Activated CD8-positive, alpha-beta memory T cell treated with anti-CD3 and anti-CD28 coated beads for 48 hours (primary cell): ENCODE measurements around the gene OR2AE1.

Source experiments
- DNase-seq, 3 experiments: peaks; one replicate each; pipeline ENCODE4 v3.0.0-alpha.2; 2020; ENCODE audit warnings: low read depth in 2 of 3, low spot score in 2 of 3

Gene OR2AE1

DNA sequence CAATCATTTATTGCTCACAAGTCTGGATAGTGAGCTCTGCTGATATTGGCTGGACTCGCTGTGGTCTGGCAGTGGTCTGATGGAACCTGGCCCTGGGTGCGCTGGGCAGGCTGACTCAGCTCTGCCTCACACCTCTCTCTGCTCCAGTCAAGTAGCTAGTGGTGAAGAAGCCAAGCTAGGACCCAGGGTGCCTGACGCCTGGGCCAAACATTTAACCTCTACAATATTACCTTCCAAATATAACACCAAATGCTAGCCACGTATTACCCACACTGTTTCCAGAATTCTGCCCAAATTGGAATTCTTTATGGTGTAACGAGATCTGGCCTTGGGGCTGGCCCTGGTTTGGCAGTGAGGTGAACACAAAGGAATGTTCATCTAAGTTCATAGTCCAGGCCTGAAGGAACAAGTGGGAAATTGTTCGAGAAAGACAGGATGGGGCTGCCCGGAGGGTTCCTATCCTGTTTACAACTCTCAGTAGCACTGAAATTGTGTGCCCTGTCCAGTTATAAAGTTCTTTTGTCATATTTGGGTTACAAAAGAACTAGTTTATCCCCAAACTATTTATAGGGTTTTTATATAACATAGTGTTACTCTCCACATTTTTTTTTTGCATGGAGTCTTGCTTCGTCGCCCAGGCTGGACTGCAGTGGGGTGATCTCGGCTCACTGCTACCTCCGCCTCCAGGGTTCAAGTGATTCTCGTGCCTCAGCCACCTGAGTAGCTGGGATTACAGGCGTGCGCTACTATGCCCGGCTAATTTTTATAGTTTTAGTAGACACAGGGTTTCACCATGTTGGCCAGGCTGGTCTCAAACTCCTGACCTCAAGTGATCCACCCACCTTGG lies 16.3 kb downstream of the OR2AE1 start:
- no peak for DNase-seq

GRCh38 chr7:99855236-99855635 lies 21.6 kb downstream of the OR2AE1 start:
- DNase-seq: no peak

DNA sequence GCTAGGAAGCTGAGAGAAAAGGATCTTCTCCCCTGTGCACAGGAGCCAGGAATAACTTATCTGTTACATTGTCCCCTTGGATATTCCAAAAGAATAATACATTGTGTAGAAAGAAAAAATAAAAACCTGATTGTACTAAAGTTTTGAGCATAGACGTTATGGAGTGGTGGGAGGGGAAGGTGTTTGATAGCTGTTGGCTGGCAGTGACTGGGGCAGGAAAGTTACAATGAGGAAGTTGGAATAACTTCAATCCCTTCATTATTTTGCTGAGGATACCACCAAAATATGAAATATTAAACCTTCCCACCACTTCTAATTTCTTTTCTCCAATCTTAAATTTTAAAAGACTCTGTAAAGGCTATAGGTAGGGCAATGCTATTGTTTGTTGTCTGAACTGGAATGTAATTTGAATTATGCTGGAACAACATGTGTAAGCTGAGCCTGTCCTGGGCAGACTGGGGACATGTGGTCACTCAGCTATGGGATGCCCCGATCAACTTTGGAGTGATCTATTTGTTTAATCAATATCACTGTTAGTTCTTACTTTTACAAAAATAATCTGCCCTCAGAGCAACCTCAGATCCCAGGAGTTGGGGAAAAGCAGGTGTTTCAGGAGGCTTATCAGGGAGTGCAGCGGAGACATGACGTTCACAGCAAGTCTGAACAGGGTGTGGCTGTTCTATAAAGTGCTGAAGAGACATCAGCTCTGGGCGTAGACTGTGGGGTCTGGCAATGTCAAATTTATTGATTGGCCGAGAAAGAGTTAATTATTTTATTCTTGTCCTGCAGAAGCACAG lies 28.2 kb downstream of the OR2AE1 start:
- DNase-seq: no peak

DNA sequence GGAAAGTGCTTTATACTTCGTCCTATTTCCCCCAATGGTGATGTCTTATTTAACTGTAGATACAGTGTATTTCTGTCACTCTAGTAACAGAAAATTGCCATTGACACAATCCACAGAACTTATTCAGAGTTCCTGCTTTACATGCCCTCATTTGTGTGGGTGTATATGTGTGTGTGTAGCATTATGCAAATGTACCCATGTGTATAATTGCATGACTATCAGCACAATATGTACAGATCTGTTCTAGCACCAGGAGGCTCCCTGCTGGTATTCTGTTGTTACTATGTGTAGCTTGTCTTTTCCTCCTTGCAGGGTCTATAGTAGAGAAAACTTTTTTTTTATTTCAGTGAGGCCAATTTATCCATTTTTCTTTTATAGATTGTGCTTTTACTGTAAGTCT lies 32.5 kb downstream of the OR2AE1 start:
- no peak for DNase-seq

GRCh38 chr7:99843808-99844207 lies 33.0 kb downstream of the OR2AE1 start:
- DNase-seq: no peak

- no peak for DNase-seq
These were observed 33.9 kb downstream of the OR2AE1 start for GRCh38 chr7:99842926-99843325.

DNA sequence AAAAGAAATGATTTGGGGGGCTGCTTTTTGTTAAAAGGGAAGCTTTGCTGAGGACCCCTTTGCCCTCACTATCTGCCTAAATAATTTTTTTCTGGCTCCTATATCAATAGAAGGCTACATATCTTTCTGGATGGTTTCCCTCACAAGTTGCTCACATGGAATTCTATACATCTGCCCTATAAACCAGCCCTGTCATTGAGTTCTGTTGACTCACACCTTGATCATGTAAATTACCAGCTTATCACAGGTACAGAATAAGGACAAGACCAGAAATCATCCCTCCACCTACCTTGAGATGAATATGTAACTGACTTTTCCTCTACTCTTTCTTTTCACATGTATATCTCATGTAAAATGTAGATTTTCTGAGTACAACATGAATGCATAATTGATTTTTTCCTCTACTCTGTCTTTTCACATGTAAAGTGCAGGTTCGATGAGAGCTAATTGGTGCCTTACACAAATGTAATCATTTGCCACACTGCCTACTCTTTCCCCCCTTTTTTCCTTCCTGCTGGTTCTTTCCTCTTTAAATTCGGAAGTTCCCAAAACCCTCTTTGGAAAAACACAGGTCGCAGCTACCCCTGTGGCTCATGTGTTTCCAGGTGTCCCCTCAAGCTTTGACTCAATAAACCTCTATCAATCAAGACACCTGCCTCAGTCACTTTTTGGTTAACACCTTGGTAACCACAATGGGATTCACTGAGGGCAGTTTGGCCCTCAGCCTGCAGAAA lies 36.5 kb downstream of the OR2AE1 start:
- no peak for DNase-seq

DNA sequence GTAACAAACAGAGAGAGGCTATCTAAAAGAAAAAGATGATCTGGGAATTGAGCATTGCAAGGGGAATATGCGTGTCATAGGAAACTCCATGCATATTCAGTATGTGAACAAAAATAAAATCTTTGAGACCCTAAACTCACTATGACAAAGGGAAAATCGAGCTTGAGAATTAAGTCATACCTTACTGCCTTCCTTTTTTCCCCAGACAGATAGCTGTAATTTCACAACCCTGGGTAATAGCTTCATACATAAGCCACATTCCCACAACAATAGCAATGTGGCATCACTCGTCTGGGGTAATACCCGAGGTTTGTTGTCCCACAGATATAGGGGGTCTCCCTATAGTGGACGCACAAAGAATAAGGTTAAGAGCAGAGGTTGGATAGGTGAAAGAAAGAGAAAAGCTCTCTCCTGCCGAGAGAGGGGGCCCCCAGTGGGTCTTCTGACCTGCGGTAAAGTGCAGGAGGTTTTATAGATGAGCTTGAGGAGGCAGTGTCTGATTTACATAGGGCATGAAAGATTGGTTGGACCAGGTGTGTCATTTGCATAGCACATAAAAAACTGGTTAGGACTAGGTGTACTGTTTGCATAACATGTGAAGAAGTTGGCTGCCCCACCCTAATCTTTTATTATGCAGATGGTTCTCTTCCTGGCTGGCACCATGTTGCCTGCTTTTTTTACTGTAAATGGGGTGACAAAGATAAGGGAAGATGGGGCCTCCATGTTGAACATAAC lies 37.4 kb downstream of the OR2AE1 start:
- DNase-seq: no peak

- no peak for DNase-seq
These were observed 39.0 kb downstream of the OR2AE1 start for GRCh38 chr7:99837649-99838361.

GRCh38 chr7:99835189-99835588 lies 41.6 kb downstream of the OR2AE1 start:
- DNase-seq: no peak

DNA sequence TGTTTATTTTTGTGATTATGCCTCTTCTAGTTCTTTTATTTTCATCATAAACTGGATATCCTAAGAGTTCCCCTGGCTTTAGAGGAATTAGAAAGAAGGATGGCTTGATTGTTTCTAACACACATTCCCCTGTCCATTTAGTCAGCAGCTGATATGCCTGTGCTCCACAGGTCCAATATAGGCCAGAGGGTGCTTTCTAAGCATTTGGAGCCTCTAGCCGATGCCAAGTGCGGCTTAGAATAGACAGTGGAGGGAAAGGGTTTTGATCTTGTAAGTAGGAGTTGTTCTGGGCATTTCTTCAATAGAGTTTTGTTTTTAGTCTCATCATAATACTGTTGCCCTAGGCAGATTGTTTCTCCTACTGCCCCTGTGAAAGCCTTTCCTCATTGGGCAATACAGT lies 42.5 kb downstream of the OR2AE1 start:
- DNase-seq: no peak

- DNase-seq: no peak
These were observed 43.5 kb downstream of the OR2AE1 start for GRCh38 chr7:99833289-99833877.

- DNase-seq: no peak
These were observed 45.2 kb downstream of the OR2AE1 start for GRCh38 chr7:99831595-99831994.

- DNase-seq: no peak
These were observed 47.2 kb downstream of the OR2AE1 start for GRCh38 chr7:99829524-99830160.

DNA sequence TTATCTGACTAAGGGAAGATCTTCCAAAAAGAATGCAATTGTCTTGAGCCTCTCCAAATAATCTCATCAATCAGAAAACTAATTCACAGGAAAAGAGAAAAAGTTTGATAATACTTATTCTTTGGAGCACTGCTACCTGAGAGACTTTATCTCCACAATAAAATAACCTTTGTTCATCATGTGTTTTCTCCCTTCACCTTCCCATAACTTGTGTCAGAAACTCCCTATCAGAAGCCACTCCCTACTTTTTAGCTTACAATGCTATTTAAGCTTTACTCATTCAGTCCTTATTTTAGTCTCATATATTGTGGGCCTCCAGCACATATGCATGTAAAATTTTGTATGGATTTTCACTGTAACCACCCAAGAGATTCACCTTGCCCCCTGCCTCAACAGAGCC lies 48.0 kb downstream of the OR2AE1 start:
- no peak for DNase-seq

- DNase-seq: no peak
These were observed 49.6 kb downstream of the OR2AE1 start for GRCh38 chr7:99827040-99827778.
